GM12872 (cell line): ENCODE data around the gene SHC2.

Source experiments
- TF ChIP-seq, protein P1 (sequence below): IDR thresholded peaks from 3 replicates; pipeline ENCODE4 v1.5.1; 2011; ENCODE audit warnings: low read depth, mild to moderate bottlenecking, low read length, moderate library complexity; ENCODE audit not compliant: insufficient read depth

SHC2 gene

GRCh38 chr19:379796-380195 lies 81.0 kb downstream of the SHC2 start:
- TF ChIP-seq, protein P1, sequence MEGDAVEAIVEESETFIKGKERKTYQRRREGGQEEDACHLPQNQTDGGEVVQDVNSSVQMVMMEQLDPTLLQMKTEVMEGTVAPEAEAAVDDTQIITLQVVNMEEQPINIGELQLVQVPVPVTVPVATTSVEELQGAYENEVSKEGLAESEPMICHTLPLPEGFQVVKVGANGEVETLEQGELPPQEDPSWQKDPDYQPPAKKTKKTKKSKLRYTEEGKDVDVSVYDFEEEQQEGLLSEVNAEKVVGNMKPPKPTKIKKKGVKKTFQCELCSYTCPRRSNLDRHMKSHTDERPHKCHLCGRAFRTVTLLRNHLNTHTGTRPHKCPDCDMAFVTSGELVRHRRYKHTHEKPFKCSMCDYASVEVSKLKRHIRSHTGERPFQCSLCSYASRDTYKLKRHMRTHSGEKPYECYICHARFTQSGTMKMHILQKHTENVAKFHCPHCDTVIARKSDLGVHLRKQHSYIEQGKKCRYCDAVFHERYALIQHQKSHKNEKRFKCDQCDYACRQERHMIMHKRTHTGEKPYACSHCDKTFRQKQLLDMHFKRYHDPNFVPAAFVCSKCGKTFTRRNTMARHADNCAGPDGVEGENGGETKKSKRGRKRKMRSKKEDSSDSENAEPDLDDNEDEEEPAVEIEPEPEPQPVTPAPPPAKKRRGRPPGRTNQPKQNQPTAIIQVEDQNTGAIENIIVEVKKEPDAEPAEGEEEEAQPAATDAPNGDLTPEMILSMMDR: no peak

DNA sequence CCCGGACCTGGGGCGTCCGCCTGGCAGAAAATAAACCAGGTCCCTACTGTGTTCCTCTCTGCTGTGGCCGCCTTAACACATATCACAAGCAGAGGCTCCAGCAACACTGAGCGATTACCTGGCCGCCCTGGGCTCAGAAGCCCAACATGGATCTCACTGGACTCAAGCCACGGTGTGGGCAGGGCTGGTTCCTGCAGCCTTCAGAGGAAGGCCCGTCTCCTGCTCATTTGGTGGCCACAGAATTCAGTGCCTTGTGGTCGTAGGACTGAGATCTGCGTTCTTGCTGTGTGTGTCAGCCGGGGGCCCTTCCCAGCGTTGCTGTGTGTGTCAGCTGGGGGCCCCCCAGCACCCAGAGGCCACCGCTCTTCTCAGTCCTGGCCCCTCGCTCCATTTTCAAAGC lies 82.1 kb downstream of the SHC2 start:
- TF ChIP-seq, protein P1: no peak

DNA sequence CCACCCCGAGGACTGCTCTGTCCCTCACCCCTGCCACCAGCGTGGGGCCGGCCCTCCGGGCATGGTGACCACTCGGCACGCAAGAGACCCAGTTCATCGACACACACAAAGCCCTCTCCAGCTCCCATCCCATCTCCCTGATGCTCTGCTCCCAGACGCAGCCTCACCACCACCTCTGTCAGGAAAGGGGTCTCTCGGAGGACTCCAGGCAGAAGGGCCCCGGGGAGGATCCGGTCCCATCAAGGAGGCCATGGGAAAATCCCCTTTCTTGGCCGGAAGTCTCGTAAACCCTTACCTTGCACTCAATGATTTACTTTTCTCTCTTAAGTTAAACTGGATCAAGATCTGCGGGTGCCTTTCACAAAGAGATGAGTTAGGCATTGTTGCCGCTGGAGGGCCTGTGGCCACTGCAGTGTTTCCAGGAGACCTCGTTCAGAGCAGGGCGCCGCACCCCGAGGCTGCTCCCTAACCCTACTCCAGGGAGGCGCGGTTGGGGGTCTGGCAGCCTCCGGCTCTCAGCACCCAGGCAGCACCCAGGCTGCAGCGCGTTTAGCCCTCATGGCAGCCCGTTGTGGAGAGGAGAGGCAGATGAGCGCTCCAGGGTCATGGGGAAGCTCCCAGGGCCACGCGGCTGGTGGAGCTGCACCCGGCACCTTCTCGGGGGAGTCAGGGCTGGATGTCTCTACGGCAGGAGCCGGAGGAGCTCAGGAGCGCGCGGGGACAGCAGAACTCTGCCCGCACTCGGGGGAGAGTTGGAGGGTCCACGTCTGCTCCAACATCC lies 82.8 kb downstream of the SHC2 start:
- TF ChIP-seq, protein P1: no peak

DNA sequence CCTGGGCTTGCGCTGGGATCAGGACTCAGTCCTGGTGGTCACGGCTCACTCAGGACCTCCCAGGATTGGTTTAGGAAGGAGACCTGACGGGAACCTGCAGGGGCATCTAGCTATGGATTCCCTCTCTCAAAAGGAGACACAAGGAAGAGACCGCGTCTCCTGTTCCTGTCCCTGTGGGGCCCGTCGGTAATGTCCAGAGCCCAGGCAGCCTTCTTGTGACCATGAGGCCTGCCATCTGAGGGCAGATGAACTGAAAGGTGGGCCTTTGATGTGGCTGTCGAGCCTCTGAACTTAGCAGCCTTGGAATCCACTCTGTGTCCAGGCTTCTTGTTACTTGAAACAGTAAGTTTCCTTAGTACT lies 84.7 kb downstream of the SHC2 start:
- TF ChIP-seq, protein P1: no peak

- TF ChIP-seq, protein P1: no peak
Observed at GRCh38 chr19:375395-376110, 85.3 kb downstream of the SHC2 start.

DNA sequence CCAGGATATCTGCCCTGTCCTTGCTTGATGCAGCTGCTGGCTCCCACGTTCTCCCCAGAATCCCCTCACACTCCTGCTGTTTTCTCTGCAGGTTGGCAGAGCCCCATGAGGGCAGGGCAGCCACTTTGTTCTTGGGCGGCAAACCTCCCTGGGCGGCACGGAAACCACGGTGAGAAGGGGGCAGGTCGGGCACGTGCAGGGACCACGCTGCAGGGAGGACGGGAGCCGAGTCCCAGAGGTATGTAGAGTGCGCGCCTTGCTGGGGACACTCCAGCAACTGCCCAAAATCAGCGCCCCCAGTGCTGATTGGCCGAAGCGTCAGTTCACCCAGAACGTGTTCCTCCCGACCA lies 86.0 kb downstream of the SHC2 start:
- TF ChIP-seq, protein P1: no peak

DNA sequence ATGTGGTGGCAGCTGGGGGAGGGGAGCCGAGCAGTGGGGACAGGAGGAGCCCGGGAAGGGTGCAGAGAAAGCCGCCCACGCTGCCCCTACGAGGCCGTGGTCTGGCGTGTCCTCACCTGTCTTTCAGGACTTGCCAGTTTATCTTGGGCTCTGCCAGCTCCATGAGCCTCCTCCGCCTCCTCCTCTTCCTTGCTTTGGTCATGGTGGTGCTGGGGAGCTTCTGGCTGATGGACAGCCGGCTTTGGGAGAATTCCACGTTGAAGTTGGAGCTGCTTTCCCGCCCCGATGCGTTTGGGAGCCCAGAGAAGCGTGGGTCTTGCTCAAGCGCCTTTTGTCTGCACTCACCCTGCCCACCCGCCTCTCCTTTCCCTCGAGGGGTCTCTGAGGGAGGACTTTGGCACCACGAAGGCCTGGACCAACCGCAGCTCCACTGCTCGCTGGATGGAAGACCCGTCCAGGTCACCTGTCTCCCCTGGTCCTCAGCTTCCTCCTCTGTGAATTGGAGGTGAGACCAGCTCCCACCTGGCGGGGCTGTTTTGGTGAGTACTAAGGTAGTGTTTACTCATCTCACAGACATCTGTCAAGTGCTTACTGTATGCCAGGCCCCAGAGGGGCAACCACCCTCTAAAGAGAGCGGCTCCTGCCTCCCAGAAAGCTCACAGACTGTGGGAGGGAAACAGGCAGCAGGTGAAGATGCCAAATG lies 86.5 kb downstream of the SHC2 start:
- TF ChIP-seq, protein P1: no peak
